Testis (tissue), 2 donors: ENCODE results near the gene PCBP3.

Experiments
- CTCF ChIP-seq, 3 experiments: fragments of 450-650 bp in 2 of 3; fragments of 200-600 bp in 1 of 3; sonication (generic) in 1 of 3; IDR thresholded peaks; one replicate each; pipeline ENCODE4 v1.5.1; 2016 to 2019; ENCODE audit warnings: antibody characterized with exemption in 3 of 3, mild to moderate bottlenecking in 2 of 3, moderate library complexity in 1 of 3
- POLR2A ChIP-seq: fragments of 450-650 bp; IDR thresholded peaks from one replicate; pipeline ENCODE4 v1.6.1; 2017; ENCODE audit warnings: antibody characterized with exemption, mild to moderate bottlenecking, moderate library complexity

DNA sequence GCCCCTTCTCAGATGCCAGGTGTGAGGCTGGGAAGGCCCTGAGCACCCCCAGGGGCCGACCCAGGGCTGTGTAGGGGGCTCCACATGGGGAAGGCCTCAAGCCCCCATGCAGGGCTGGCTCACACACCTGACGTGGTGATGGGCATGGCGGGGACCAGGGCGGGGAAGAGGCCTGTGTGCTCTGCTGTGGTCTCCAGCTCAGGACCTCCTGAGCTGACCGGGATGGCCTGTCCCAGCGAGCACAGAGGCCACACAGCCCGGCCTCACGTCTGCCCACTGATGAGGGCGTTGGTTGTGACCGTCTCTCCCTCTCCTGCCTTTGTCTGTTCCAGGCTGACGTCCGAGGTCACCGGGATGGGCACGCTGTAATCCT, 297.8 kb downstream of the PCBP3 start:
- TF ChIP-seq CTCF (IDR thresholded peaks at IDR 0.05) (no peak), POLR2A (no peak)
